GM19468 (cell line): ENCODE data around the gene EMC9.
A peak's percentile ranks its signal among the peaks of the same experiment; 100 is the strongest.

Source experiments
- ATAC-seq: cut with Tn5 transposase; IDR thresholded peaks from one replicate; pipeline ENCODE4 v1.9.1; 2021; ENCODE audit warnings: mild to moderate bottlenecking, moderate library complexity, moderate number of reproducible peaks; ENCODE audit not compliant: unreplicated experiment; ENCODE audit errors: extremely low read depth

The EMC9 gene

DNA sequence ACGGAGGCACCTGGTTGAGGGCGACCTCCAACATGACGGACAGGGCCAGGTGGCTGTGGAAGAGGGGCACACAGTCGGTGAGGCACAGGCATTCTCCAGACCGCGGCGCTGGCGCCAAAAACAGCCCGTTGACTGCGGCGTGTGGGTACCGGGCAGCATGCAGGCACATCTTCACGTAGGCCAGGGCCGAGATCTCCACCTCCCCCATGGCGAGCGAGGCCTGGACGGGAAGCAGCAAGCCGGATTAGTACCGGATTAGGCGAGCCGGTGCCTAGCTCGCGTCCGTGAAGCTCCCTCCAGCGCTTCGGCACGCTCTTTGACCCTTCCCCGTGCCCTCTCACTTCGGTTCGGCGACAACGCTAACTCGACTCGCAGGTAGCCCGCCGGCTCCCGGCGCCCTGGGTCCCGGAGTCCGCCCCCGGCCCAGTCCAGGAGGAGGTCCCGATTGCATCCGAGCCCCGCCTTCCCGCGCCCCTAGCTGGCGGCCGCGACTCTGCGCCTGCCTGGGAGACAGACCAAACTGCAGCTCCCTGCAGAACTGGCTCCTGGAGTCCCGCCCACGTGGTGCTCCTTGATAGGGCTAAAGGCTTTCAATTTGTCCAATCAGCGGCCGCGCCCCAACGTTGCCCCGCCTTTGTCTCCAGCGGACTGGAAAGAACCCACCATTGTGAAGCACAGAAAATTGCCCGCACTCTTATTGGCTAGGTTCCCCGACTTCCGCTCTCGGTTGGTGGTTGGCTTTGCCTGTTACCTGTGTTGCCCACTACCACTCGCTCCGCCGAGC, at the start of gene EMC9:
Gene EMC9, minus strand, starts transcription at position 495 of the 784 bp plus-strand sequence. Its CDS starts 287 bp downstream, at position 208.
- peak; percentile 94 for ATAC-seq

DNA sequence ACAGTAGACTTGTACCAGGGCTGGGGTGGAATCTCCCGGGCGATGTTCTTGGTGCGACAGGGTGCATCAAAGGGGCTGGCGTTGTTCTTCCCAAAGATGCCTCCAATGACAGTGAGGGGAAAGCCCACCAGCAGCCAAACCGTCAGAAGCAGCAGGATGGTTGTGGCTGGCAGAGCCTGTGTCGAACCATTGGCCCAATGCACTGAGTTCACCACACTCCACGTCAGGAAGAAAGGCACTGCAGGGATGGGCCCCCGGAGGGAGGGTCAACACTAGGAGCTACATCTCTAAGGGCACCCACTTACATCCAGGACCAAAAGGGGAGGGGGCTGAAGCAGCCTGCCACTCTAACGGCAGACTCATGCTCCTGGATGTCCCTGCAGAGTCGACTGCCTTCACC, 49.0 kb upstream of the EMC9 start:
- ATAC-seq: no peak

- no peak for ATAC-seq
Observed at GRCh38 chr14:24189460-24189859, 48.1 kb upstream of the EMC9 start.

GRCh38 chr14:24189059-24189375, 47.6 kb upstream of the EMC9 start:
- ATAC-seq: no peak

GRCh38 chr14:24188251-24189058, 47.1 kb upstream of the EMC9 start, which contains the start of gene IPO4:
Gene IPO4, minus strand, starts transcription at chr14:24188816. Its CDS starts 29 bp downstream, at chr14:24188787.
- ATAC-seq: peak; percentile 76

- ATAC-seq: no peak
Observed at GRCh38 chr14:24187539-24187915, 46.1 kb upstream of the EMC9 start.

DNA sequence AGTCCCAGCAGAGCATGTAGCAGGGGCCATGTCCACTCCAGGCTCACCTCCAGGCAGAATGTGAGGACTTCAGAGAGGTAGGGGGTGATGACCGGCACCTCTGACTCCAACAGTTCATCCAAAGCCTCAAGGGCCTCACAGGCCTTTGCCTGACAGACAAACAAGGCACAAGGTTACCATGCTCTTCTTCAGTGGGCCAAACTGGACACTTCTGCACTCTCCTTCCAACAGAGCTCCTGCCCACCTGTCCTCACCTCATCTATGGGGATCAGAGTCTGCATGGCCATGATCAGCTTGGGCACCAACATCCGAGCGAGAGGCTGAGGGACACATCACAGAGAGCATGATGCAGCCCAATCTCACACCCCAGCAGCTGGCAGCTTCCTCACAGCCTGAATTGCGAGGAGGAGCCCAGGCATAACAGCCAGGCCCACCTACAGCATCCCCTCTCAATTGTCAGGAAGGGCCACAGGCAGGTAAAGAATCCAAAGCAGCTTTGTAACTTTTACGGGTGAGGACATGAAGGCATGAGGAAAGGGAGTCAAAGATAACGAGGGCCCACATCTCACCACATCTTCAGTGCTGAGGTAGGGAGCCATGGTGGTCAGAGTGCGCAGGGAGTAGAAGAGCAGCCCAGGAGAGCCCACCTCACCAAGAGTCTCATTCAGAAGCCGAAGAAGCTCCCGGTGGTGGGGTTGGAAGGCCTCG, 45.6 kb upstream of the EMC9 start:
- ATAC-seq: no peak

GRCh38 chr14:24185741-24186140, 44.4 kb upstream of the EMC9 start:
- no peak for ATAC-seq

GRCh38 chr14:24185026-24185425, 43.6 kb upstream of the EMC9 start:
- no peak for ATAC-seq

DNA sequence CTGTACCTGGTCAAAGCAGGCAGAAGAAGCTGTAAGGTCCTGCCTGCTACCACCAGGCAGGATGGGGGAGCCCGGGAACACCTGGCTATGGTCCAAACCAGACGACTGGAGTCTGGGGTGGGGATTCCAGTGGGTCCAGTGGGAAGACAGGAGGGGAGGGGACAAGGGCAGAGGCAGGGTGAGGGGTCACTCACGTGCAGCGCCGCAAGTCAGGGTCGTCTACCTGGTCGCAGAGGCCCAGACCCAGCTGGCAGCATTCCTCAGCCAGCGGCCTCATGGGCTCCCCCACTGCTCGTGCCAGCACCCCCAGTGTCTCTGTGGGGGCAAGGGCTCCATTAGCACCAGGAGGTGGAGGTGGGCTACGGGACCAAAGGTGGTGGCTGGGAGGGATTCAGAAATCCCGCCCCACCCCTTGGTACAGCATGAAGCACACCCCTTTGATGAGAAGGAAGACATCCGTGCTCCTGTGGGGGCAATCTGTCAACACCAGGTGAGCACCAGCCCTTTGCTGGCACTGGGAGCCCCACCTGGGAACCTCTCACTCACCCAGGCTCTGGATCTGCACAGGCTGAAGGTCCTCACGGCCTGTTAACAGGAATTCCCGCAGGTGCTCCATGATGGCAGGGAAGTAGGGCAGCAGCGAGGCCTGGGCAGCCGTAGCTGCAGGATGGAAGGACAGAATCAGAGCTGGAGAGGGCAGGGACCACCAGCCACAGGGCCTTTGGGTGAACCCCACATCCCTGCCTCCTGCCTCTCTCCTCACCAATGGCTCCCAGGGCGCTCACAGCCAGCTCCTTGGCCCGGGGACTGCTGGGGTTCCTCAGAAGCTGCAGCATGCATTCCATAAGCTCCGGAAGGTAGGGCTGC, 42.9 kb upstream of the EMC9 start:
- ATAC-seq: no peak

GRCh38 chr14:24183014-24183481, 41.7 kb upstream of the EMC9 start:
- no peak for ATAC-seq

GRCh38 chr14:24182110-24182882, 40.9 kb upstream of the EMC9 start:
- no peak for ATAC-seq

- ATAC-seq: no peak
Observed at GRCh38 chr14:24181371-24182077, 40.1 kb upstream of the EMC9 start.

DNA sequence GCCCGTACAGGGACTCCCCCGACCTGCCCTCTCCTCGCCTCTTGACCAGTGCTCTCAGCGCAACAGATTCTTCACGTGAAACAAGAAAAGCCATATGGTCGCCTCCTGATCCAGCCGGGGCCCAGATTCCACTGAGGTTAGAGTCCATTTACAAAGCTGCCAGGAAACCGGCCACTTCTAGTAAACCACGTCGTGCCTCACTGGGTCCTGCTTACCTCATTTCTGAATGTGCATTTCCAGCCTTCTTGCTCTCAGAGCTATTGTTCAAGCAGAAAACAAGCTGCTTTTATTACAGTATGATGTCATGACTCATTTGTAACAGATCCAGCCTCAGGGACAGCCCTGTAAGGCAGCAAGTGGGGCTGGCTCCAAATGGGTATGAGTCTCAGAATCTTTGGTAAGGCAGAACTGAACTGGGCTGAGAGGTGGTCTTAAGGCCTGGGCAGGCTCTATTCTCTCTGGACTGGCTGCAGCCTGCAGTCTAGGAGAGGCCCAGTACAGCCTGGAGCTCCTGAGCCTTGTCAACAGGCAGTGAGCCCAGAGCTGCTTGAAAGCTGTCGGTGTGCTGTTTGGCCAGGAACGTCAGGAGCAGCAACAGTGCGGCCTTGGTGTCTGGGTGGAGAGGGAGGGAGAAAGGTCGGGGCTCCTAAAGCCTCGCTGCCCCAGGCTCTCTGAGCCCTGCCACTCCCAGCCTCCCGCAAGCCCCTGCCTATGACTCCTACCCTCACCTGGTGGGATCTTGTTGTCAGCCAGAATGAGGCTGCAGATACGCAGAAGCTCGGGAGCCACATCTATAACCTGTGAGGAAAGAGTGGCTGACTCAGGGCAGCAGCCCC, 38.8 kb upstream of the EMC9 start:
- ATAC-seq: no peak

DNA sequence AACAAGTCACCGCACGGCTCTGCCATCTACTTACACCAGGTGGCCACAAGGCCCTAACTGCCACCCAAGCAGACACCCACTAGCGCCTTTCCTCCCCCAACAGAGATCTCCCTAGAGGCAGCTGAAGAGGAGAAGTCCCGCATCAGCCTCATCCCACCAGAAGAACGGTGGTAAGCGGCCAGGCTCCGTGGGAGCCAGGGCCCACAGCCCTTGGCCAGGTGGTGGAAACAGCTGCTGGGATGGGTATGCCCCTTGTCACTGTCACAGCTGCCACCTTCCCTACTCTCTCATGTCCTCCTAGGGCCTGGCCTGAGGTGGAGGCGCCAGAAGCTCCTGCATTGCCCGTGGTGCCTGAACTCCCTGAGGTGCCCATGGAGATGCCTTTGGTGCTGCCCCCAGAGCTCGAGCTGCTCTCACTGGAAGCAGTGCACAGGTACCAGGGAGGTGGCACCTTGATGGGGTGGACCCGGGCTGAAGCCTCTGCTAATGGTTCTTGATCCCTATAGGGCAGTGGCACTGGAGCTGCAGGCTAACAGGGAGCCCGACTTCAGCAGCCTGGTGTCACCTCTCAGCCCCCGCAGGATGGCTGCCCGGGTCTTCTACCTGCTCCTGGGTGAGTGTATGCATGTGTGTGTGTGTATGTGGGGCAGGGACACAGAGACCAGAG, 38.0 kb upstream of the EMC9 start:
- ATAC-seq: no peak

GRCh38 chr14:24178399-24179178, 37.2 kb upstream of the EMC9 start:
- no peak for ATAC-seq
